ENCODE results near the gene INTS4. TPM values are rescaled to one million over a fixed set of nuclear protein-coding genes. Genes with fewer than 3 reads are reported as not detected.
"Not testable (repeated sequence)": the region's sequence is repeated elsewhere in the genome, so short reads cannot be mapped to it uniquely, and the experiment has no call there.

The INTS4 gene
- total RNA-seq, 2 experiments from 2014 or later, result 53.8 to 55.4 TPM

- H3K27me3 Mint-ChIP-seq; H3K4me1 Mint-ChIP-seq; H3K9me3 Mint-ChIP-seq (ENCODE audit: low read depth); CTCF ChIA-PET; POLR2A ChIA-PET; DNase-seq; H3K27ac Mint-ChIP-seq; intact Hi-C loops (cut with DNase I, micrococcal nuclease); H3K4me3 Mint-ChIP-seq; ATAC-seq: not testable (repeated sequence)
- H3K36me3 Mint-ChIP-seq (ENCODE audit: low read depth), result peaks cover 55% of the 10 kb centered on the region
These were observed 104.3 kb downstream of the INTS4 start for GRCh38 chr11:77890100-77890614.

DNA sequence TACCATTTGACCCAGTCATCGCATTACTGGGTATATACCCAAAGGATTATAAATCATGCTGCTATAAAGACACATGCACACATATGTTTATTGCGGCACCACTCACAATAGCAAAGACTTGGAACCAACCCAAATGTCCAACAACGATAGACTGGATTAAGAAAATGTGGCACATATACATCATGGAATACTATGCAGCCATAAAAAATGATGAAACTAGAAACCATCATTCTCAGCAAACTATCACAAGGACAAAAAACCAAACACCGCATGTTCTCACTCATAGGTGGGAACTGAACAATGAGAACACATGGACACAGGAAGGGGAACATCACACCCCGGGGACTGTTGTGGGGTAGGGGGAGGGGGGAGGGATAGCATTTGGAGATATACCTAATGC lies 105.4 kb downstream of the INTS4 start:
- CTCF ChIA-PET; intact Hi-C loops (cut with DNase I, micrococcal nuclease); H3K27ac Mint-ChIP-seq; H3K4me3 Mint-ChIP-seq; H3K27me3 Mint-ChIP-seq; ATAC-seq; H3K4me1 Mint-ChIP-seq; DNase-seq; H3K9me3 Mint-ChIP-seq (ENCODE audit: low read depth); POLR2A ChIA-PET: not testable (repeated sequence)
- peaks cover 53% of the 10 kb centered on the region for H3K36me3 Mint-ChIP-seq (ENCODE audit: low read depth)

DNA sequence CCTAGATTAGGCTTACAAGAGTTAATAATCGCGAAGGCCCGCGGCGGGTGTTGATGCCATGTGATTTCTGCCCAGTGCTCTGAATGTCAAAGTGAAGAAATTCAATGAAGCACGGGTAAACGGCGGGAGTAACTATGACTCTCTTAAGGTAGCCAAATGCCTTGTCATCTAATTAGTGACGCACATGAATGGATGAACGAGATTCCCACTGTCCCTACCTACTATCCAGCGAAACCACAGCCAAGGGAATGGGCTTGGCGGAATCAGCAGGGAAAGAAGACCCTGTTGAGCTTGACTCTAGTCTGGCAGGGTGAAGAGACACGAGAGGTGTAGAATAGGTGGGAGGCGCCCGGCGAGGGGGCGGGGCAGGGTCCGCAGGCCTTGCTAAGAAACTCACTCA lies 108.1 kb downstream of the INTS4 start:
- no peak overlapping the region for H3K4me3 Mint-ChIP-seq
- peaks cover 47% of the 10 kb centered on the region for H3K36me3 Mint-ChIP-seq (ENCODE audit: low read depth)
- ChIA-PET POLR2A (no interaction called here), CTCF (interaction anchor here (0.5 to 0.6 kb wide), 2 partner anchors 181 to 251 kb away, joined by 3 read pairs; no protein-coding TSS in a partner anchor)
- ATAC-seq (no peak), DNase-seq (no peak)
- H3K9me3 Mint-ChIP-seq (ENCODE audit: low read depth), result no peaks in the 10 kb centered on the region
- H3K27me3 Mint-ChIP-seq, result no peaks in the 10 kb centered on the region
- H3K27ac Mint-ChIP-seq, result no peak overlapping the region
- no peaks in the 10 kb centered on the region for H3K4me1 Mint-ChIP-seq
- intact Hi-C loops (cut with DNase I, micrococcal nuclease), result no loop called here

- intact Hi-C loops (cut with DNase I, micrococcal nuclease), result no loop called here
- no peak for DNase-seq
- CTCF ChIA-PET, result no interaction called here
- Mint-ChIP-seq H3K27ac (no peak overlapping the region), H3K4me1 (no peaks in the 10 kb centered on the region), H3K4me3 (no peak overlapping the region), H3K9me3 (ENCODE audit: low read depth) (no peaks in the 10 kb centered on the region), H3K27me3 (no peaks in the 10 kb centered on the region), H3K36me3 (ENCODE audit: low read depth) (peaks cover 36% of the 10 kb centered on the region)
- no peak for ATAC-seq
- POLR2A ChIA-PET, result no interaction called here
These were observed 109.7 kb downstream of the INTS4 start for GRCh38 chr11:77884829-77885190.

DNA sequence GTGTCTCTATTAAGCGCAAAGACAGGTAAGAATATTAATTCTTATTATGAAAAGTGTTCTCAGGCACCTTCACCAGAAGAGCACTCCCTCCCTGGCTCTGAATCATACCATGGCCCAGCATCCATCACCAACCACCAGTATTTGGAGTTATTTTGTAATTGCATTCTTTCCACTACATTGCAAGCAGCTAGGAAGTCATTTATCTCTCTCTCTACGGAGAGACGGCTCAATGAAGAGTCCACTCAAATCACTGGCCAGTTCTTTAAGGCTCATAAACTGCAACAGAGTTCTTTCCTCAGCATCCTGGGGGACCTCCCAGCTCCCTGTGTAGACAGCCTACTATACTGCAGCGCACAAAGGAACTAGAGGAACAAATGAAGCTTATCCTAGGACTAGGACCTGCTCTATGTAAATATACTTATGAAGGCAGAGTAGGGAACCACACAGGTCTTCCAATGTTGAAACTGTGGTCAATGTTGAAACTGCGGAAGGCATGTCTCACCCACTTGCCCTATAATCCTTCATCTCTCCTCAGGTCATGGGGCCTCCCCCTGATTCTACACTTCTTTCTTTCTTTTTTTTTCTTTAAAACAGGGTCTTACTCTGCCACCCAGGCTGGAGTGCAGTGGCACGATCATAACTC lies 110.2 kb downstream of the INTS4 start:
- H3K4me1 Mint-ChIP-seq, result no peaks in the 10 kb centered on the region
- no peak overlapping the region for H3K27ac Mint-ChIP-seq
- peaks cover 37% of the 10 kb centered on the region for H3K36me3 Mint-ChIP-seq (ENCODE audit: low read depth)
- no peaks in the 10 kb centered on the region for H3K27me3 Mint-ChIP-seq
- intact Hi-C loops (cut with DNase I, micrococcal nuclease), result no loop called here
- CTCF ChIA-PET, result no interaction called here
- ATAC-seq (no peak), DNase-seq (no peak)
- POLR2A ChIA-PET, result no interaction called here
- H3K9me3 Mint-ChIP-seq (ENCODE audit: low read depth), result no peaks in the 10 kb centered on the region
- no peak overlapping the region for H3K4me3 Mint-ChIP-seq

DNA sequence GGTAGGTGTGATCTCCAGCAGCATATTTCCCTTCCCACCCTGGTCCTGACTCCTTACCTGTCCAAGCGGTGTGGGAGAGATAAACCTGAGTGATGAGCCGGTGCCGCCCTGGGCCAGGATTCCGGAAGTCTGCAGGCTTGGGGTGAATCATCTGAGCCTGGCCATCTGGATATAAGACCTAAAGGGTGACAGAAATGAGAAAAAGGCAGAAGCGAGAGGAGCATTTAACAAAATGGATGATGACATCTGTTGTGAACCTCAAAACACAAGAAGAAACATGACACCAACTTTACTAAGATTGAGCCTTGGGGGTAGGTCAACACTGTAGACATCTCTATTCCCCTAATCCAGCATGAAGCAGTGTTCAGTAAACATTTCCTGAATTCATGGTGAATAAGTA lies 110.7 kb downstream of the INTS4 start:
- Mint-ChIP-seq H3K36me3 (ENCODE audit: low read depth) (peaks cover 34% of the 10 kb centered on the region), H3K4me1 (no peaks in the 10 kb centered on the region), H3K27ac (no peak overlapping the region), H3K4me3 (no peak overlapping the region), H3K27me3 (no peaks in the 10 kb centered on the region), H3K9me3 (ENCODE audit: low read depth) (no peaks in the 10 kb centered on the region)
- intact Hi-C loops (cut with DNase I, micrococcal nuclease), result no loop called here
- ChIA-PET CTCF (no interaction called here), POLR2A (no interaction called here)
- DNase-seq, result no peak
- no peak for ATAC-seq

- H3K4me3 Mint-ChIP-seq, result no peak overlapping the region
- H3K4me1 Mint-ChIP-seq, result no peaks in the 10 kb centered on the region
- ATAC-seq, result no peak
- no peaks in the 10 kb centered on the region for H3K27me3 Mint-ChIP-seq
- POLR2A ChIA-PET, result no interaction called here
- CTCF ChIA-PET, result interaction anchor here (0.6 to 0.7 kb wide), 2 partner anchors 15 to 221 kb away, joined by 3 read pairs; no protein-coding TSS in a partner anchor
- no peak for DNase-seq
- intact Hi-C loops (cut with DNase I, micrococcal nuclease), result no loop called here
- H3K36me3 Mint-ChIP-seq (ENCODE audit: low read depth), result peaks cover 31% of the 10 kb centered on the region
- H3K27ac Mint-ChIP-seq, result no peak overlapping the region
- H3K9me3 Mint-ChIP-seq (ENCODE audit: low read depth), result no peaks in the 10 kb centered on the region
These were observed 112.1 kb downstream of the INTS4 start for GRCh38 chr11:77882396-77882795.

DNA sequence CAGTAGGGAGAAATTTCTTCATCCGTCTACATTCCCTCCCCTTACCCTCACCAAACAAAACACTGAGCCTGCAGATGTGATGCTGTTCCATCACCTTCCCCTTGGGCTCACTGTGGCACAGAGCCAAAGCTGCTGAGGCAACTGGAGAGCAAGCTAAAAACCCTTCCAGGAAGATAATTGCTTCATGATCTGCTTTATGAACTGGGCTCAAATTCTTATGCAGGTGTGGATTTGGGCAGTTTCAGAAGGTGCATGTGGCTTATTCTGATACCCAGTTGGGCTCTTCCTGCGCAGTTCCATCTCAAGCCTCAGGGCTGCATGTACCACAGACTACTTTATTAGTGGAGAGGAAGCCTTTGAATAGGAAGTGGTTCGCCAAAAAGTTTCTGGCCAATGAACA lies 115.2 kb downstream of the INTS4 start:
- no peak for DNase-seq
- Mint-ChIP-seq H3K27me3 (no peaks in the 10 kb centered on the region), H3K36me3 (ENCODE audit: low read depth) (peaks cover 22% of the 10 kb centered on the region), H3K9me3 (ENCODE audit: low read depth) (no peaks in the 10 kb centered on the region), H3K27ac (no peak overlapping the region), H3K4me3 (no peak overlapping the region), H3K4me1 (no peaks in the 10 kb centered on the region)
- intact Hi-C loops (cut with DNase I, micrococcal nuclease), result no loop called here
- CTCF ChIA-PET, result no interaction called here
- POLR2A ChIA-PET, result no interaction called here
- ATAC-seq, result no peak

GRCh38 chr11:77878247-77878646 lies 116.2 kb downstream of the INTS4 start:
- POLR2A ChIA-PET; H3K4me3 Mint-ChIP-seq; H3K27ac Mint-ChIP-seq; H3K4me1 Mint-ChIP-seq; ATAC-seq; DNase-seq; intact Hi-C loops (cut with DNase I, micrococcal nuclease); H3K9me3 Mint-ChIP-seq (ENCODE audit: low read depth); CTCF ChIA-PET; H3K27me3 Mint-ChIP-seq: not testable (repeated sequence)
- peaks cover 16% of the 10 kb centered on the region for H3K36me3 Mint-ChIP-seq (ENCODE audit: low read depth)

DNA sequence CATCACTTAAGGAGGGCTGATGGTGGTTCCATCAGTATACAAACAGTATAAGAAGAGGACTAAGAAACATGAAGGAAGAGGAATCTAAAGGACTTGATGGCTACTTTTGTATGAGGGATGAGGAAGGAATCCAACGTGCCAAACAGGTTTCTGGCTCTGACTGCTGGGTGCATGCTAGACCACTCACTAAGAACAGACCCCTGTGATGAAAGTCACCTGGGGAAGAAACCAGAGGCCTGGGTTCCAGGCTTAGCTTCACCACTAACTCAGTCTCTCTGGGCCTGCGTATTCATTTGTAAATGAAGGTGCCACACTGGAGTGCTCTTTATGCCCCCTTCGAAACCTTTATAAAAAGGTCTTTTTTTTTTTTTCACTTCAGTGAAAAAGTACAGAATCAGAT lies 118.4 kb downstream of the INTS4 start:
- Mint-ChIP-seq H3K4me3 (no peak overlapping the region), H3K9me3 (ENCODE audit: low read depth) (no peaks in the 10 kb centered on the region), H3K36me3 (ENCODE audit: low read depth) (peaks cover 16% of the 10 kb centered on the region), H3K4me1 (no peaks in the 10 kb centered on the region), H3K27ac (no peak overlapping the region), H3K27me3 (no peaks in the 10 kb centered on the region)
- CTCF ChIA-PET, result no interaction called here
- DNase-seq (no peak), ATAC-seq (no peak)
- POLR2A ChIA-PET, result no interaction called here
- intact Hi-C loops (cut with DNase I, micrococcal nuclease), result no loop called here

DNA sequence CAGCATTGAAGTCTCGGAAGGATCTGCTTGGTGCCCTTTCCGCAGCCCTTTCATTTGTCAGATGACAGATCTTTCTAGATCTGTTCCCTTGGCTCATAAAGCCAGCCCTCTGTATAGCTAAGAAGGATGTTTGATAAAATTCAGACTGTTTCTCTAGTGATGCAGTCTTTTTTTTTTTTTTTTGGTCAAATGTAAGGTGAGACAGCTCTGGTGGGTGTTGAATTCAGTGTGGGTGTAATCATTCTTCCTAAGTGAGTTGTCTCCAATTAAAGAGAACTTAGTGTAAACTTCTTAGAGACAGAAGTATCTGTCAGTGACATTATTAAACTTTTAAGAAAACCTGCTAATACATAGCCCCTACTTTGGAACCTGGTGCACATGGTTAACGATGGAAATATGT lies 120.3 kb downstream of the INTS4 start:
- intact Hi-C loops (cut with DNase I, micrococcal nuclease), result no loop called here
- Mint-ChIP-seq H3K36me3 (ENCODE audit: low read depth) (peaks cover 13% of the 10 kb centered on the region), H3K9me3 (ENCODE audit: low read depth) (no peaks in the 10 kb centered on the region), H3K4me1 (no peaks in the 10 kb centered on the region), H3K4me3 (no peak overlapping the region), H3K27ac (no peak overlapping the region), H3K27me3 (no peaks in the 10 kb centered on the region)
- DNase-seq (no peak), ATAC-seq (no peak)
- ChIA-PET CTCF (no interaction called here), POLR2A (interaction anchor here (0.6 kb wide), 1 partner anchor 89 kb away, joined by 6 read pairs; no protein-coding TSS in a partner anchor)

GRCh38 chr11:77873345-77873744 lies 121.1 kb downstream of the INTS4 start:
- no peak overlapping the region for H3K4me3 Mint-ChIP-seq
- intact Hi-C loops (cut with DNase I, micrococcal nuclease), result no loop called here
- DNase-seq (no peak), ATAC-seq (no peak)
- no peaks in the 10 kb centered on the region for H3K27me3 Mint-ChIP-seq
- no peaks in the 10 kb centered on the region for H3K4me1 Mint-ChIP-seq
- no peak overlapping the region for H3K27ac Mint-ChIP-seq
- CTCF ChIA-PET, result no interaction called here
- peaks cover 11% of the 10 kb centered on the region for H3K36me3 Mint-ChIP-seq (ENCODE audit: low read depth)
- no peaks in the 10 kb centered on the region for H3K9me3 Mint-ChIP-seq (ENCODE audit: low read depth)
- POLR2A ChIA-PET, result interaction anchor here (0.8 kb wide), 1 partner anchor 206 kb away, joined by 3 read pairs; no protein-coding TSS in a partner anchor

Measured in activated CD4-positive, alpha-beta T cell treated with anti-CD3 and anti-CD28 coated beads for 36 hours (primary cell).